ENCODE measurements around the gene TNIK.

- TF ChIP-seq EZH2 (IDR thresholded peaks at IDR 0.05; ENCODE audit: low read length, unreplicated experiment), result no peak
- TF ChIP-seq CTCF (conservative IDR thresholded peaks at IDR 0.05; ENCODE audit: low read depth, low read length), result no peak
These were observed 403.7 kb downstream of the TNIK start for GRCh38 chr3:171056528-171056927.
